Measurements from ENCODE around the gene RFX2.

DNA sequence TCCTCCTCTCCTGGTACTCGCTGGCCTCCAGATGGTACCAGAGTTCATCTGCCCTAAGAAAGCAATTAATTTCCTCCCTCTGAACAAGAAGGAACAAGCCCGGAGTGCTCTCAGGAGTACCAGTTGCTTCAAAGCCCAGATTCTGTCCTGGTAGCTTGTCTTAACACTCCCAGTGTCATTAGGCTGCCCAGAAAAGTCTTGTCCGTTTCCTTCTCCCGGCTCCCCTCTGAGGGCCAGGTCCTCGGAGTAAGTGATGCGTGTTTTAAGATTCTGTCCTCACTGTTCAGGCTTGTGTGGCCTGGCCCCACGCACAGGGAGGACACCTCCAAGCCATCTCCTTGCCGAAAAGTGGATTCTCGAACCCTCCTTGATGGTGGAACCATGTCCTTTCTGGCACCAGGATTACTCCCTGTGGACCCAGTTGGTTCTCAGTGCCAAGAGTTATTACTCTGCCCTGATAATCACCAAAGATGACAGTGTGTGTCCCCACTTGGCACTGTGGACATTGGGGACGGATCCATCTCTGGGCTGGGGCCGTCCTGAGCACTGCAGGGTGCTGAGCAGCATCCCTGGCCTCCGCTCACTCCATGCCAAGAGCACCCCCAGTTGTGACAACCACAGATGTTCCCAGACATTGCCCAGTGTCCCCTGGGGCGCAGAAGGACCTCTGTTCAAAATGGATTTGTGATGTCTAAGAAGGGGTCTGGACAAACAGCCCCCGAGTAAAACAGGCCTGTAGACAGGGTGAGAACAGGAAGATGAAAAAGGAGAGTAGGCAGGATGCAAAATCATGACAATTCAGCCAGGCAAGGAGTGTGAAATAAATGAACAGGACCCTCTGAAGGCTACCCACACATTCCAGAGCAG, 52.4 kb downstream of the RFX2 start:
- TF ChIP-seq, protein P1, sequence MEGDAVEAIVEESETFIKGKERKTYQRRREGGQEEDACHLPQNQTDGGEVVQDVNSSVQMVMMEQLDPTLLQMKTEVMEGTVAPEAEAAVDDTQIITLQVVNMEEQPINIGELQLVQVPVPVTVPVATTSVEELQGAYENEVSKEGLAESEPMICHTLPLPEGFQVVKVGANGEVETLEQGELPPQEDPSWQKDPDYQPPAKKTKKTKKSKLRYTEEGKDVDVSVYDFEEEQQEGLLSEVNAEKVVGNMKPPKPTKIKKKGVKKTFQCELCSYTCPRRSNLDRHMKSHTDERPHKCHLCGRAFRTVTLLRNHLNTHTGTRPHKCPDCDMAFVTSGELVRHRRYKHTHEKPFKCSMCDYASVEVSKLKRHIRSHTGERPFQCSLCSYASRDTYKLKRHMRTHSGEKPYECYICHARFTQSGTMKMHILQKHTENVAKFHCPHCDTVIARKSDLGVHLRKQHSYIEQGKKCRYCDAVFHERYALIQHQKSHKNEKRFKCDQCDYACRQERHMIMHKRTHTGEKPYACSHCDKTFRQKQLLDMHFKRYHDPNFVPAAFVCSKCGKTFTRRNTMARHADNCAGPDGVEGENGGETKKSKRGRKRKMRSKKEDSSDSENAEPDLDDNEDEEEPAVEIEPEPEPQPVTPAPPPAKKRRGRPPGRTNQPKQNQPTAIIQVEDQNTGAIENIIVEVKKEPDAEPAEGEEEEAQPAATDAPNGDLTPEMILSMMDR (IDR thresholded peaks at IDR 0.05; ENCODE audit: insufficient read depth, low read length, poor library complexity, severe bottlenecking): no peak
- TF ChIP-seq EZH2phosphoT487 (conservative IDR thresholded peaks at IDR 0.05; ENCODE audit: low read length): no peak
